Kasumi-1 (cell line): ENCODE measurements around the gene OTOF.
"Not testable (repeated sequence)": the region's sequence is repeated elsewhere in the genome, so short reads cannot be mapped to it uniquely, and the experiment has no call there.

Experiments
- DNase-seq, 2 experiments: peaks; one replicate each; lab custom pipeline; 2025; lab: John Stamatoyannopoulos, UW

The OTOF gene

GRCh38 chr2:26480566-26481423 lies 2.9 kb upstream of the OTOF start:
- no peak for DNase-seq

- DNase-seq = no peak
These were observed 2.1 kb upstream of the OTOF start for GRCh38 chr2:26479789-26480565.

- DNase-seq = no peak
These were observed 1.3 kb upstream of the OTOF start for GRCh38 chr2:26479131-26479788.

DNA sequence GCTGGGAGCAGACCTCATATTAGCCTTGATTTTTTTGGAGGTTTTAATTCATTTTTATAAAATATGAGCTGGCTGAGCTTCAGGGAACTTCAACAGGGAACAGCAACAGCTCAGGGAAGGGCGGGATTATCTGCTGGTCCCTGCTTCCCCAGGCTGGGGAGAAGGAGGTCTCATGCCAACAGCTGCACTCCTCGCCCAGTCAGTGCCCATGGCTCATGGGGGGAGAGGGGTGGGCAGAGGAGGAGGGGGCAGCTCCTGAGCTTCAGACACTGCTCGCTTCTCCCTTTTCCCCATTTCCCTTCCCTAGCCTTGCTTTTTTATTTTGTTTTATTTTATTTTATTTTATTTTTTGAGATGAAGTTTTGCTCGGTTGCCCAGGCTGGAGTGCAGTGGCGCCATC lies 442 bp upstream of the OTOF start:
- no peak for DNase-seq

DNA sequence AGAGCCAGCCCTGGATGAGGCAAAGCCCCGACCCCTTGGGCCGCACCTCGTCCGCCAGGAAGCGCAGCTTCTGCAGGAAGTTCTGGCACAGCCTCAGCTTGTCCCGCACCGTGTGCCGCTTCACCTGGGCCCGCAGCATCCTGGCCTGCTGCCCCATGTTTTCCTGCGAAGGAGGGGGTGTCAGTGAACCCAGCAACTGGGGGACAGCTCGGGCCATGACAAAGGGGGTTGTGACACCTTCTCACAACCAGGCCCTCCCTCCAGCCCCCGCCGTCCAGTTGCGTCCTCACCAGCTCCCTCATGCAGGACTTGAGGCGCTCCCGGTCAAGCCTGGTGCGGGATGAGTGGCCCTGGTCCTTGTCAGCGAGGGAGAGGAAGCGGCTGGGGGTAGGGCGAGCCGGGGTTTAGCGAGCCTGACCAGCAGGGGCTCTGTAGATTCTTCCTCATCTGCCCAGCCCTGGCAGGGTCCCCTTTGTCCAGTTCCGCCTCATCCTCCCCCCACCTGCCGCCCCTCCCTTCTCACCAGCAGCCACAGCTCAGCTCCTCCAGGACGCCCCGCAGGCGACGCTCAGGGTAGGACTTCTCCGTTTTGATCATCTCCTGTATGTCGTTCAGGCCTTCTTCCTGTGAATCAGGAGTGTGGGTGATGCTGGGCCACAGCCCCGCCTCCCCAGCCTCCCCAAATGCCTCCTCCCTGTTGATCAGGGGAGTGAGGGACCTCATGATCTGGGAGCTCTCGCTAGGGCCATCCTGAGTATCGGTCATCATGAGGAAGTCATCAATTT lies 606 bp downstream of the OTOF start:
- DNase-seq = no peak

- no peak for DNase-seq
These were observed 2.0 kb downstream of the OTOF start for GRCh38 chr2:26475832-26476501.

DNA sequence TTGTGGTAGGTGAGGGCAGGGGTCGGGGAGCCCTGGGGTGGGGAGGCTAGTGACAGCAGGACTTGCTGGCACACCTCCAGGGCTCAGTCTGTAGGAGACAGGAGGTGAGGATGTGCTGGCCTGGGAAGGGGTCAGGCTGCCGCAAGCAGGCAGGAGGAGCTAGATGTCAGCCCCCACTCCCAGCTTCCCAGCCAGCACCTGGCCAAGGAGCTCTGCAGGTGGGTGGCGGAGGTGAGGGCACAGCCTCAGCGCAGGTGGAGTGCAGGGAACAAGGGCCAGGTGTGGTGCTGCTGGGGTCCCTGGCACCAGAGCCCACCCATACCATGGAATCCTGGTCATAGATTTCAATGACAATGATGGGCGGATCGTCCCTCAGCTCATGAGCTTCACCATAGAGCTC lies 2.9 kb downstream of the OTOF start:
- no peak for DNase-seq

- DNase-seq = no peak
These were observed 3.6 kb downstream of the OTOF start for GRCh38 chr2:26474261-26474785.

- no peak for DNase-seq
These were observed 4.1 kb downstream of the OTOF start for GRCh38 chr2:26473796-26474195.

GRCh38 chr2:26472821-26473655 lies 4.9 kb downstream of the OTOF start:
- DNase-seq = no peak

GRCh38 chr2:26471766-26472706 lies 5.9 kb downstream of the OTOF start:
- no peak for DNase-seq

DNA sequence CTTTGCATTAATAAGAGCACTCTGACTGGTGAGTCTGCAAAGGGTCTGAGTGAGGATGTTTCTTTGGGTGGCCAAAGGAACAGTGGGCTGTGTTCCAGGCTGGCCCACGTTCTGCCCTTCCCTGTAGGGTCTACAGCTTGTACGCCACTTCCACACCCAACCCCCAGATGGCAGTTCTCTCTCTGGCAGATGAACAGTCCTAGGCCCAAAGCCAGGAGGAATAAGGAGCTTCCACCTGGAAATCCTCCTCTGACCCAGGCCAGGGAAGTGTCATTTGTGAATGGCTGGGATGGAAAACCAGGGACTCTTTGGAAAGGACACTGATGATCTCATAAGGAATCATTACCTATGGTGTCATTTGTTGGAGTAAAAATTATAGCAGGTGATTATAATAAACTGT lies 6.6 kb downstream of the OTOF start:
- peak in 1 of 2 experiments; percentile 9 for DNase-seq

GRCh38 chr2:26470601-26471260 lies 7.2 kb downstream of the OTOF start:
- DNase-seq = no peak

GRCh38 chr2:26469955-26470354 lies 8.0 kb downstream of the OTOF start:
- no peak for DNase-seq

DNA sequence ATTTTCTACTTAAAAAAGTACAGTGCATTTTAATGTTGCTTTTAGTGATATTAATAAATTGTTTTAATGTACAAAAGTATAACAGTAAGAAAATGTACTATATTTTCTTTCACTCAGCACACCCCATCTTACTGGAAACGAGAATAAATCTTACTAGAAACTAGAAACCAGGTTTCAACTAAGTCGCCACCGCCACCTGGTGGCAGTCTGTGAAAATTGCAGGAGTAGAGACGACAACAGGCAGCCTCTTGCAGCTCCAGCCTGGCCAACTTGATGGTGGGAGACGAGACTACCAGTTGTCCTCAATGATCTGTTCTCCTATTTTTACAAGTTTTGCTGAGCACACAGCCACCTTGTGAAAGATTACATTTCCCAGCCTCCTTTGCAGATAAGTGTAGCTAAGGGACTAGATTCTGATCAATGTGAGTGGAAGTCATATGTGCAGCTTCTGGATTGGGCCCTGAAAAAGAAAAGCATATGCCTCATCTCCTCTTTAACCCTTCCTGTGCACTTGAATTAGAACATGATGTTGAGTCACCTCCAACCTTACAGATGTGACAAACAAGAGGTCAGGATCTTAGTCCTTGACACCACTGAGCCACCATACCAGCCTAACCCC lies 8.7 kb downstream of the OTOF start:
- peak; percentile 86 to 88 for DNase-seq

DNA sequence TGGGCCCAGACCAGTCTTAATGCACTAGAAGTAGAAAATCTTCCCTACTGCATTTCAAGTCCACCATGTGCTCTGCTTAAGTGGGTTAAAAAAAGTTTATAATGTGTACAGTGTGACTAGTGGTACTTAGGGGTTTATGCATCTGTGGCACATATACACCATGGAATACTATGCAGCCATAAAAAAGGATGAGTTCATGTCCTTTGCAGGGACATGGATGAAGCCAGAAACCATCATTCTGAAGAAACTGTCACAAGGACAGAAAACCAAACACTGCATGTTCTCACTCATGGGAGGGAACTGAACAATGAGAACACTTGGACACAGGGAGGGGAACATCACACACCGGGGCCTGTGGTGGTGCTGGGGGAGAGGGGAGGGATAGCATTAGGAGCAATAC lies 9.4 kb downstream of the OTOF start:
- not testable (repeated sequence) for DNase-seq

DNA sequence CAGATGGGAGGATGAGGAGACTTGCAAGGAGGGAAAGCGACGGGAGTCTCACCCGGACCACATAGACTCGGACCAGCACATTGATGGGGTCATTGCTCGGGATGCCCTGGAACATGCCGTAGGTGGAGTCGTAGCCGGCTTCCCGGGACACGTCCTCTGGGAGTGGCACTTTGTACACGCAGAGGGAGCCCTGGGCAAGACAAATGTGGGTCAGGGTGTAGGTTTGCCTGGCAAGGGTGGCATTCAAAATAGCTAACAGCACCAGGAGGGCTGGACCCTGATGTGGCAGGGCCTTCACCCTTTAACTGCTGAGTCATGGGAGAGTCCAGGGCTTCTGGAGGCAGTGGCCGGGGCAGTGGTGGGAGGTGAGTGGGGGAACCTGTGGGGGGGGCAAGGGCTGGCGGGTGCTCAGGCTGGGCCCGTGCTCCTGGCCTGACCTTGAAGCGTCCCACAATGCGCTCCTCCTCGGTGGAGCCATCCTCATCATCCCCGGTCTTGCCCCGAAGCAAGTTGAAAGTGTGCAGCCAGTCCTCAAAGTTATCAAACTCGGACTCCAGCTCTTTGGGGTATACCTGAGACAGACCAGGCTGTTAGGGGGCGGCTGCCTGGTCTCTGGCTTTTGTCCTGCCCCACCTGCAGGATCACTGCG lies 11.1 kb downstream of the OTOF start:
- DNase-seq = no peak
